GM23338 (cell line): Measurements from ENCODE around the gene TMEM117. TPM values are rescaled to one million over a fixed set of nuclear protein-coding genes. Genes with fewer than 3 reads are reported as not detected.

Source experiments
- ATAC-seq: fragments of 200-7000 bp; cut with Tn5 transposase; 3 replicates; pipeline ENCODE4 v1.9.1; 2020
- DNase-seq: peaks from one replicate; pipeline ENCODE4 v3.0.0-alpha.2; 2015; ENCODE audit warnings: low spot score
- H2AFZ ChIP-seq: fragments of 200-600 bp; sonication (generic); 2 replicates; pipeline ENCODE4 v1.8.0; 2016; ENCODE audit warnings: antibody characterized with exemption, mild to moderate bottlenecking, moderate library complexity
- H3F3A ChIP-seq: fragments of 200-600 bp; sonication (generic); replicated peaks from 2 replicates; pipeline ENCODE4 v1.8.0; 2017; ENCODE audit warnings: antibody characterized with exemption, mixed run types, low read depth
- H3K27ac ChIP-seq: fragments of 200-600 bp; sonication (generic); 2 replicates; pipeline ENCODE4 v1.6.1; 2016; ENCODE audit warnings: low read depth
- H3K27me3 ChIP-seq: fragments of 200-600 bp; sonication (generic); 2 replicates; pipeline ENCODE4 v1.8.0; 2016; ENCODE audit warnings: mild to moderate bottlenecking, mixed run types, moderate library complexity; ENCODE audit not compliant: insufficient read depth
- H3K36me3 ChIP-seq: fragments of 200-600 bp; sonication (generic); 2 replicates; pipeline ENCODE4 v1.8.0; 2016; ENCODE audit warnings: mild to moderate bottlenecking; ENCODE audit not compliant: insufficient read depth
- H3K4me1 ChIP-seq: fragments of 200-600 bp; sonication (generic); 2 replicates; pipeline ENCODE4 v1.8.0; 2016; ENCODE audit warnings: mild to moderate bottlenecking, moderate library complexity; ENCODE audit not compliant: insufficient read depth
- H3K4me2 ChIP-seq: fragments of 200-600 bp; sonication (generic); 2 replicates; pipeline ENCODE4 v1.7.1; 2017; ENCODE audit warnings: mixed run types
- H3K4me3 ChIP-seq: fragments of 200-600 bp; sonication (generic); 2 replicates; pipeline ENCODE4 v1.6.1; 2016; ENCODE audit warnings: mixed run types
- H3K79me2 ChIP-seq: fragments of 200-600 bp; sonication (generic); replicated peaks from 2 replicates; pipeline ENCODE4 v1.8.0; 2017; ENCODE audit warnings: mild to moderate bottlenecking; ENCODE audit not compliant: insufficient read depth
- H3K9me2 ChIP-seq: fragments of 200-600 bp; sonication (generic); 2 replicates; pipeline ENCODE4 v1.8.0; 2017; ENCODE audit not compliant: insufficient read depth
- H4K20me1 ChIP-seq: fragments of 200-600 bp; sonication (generic); replicated peaks from 2 replicates; pipeline ENCODE4 v1.8.0; 2017; ENCODE audit warnings: mild to moderate bottlenecking; ENCODE audit not compliant: insufficient read depth
- H3K27ac Mint-ChIP-seq: 2 replicates; pipeline ENCODE4 v1.8.0; 2020; ENCODE audit warnings: inconsistent platforms, mild to moderate bottlenecking, moderate library complexity, mixed read lengths
- H3K27me3 Mint-ChIP-seq: 3 replicates; pipeline ENCODE4 v1.8.0; 2022; ENCODE audit warnings: low read depth, mild to moderate bottlenecking, moderate library complexity, mixed read lengths, inconsistent platforms; ENCODE audit not compliant: insufficient read depth, poor library complexity
- H3K36me3 Mint-ChIP-seq: 3 replicates; pipeline ENCODE4 v1.8.0; 2021; ENCODE audit warnings: low read depth, mild to moderate bottlenecking, inconsistent platforms, moderate library complexity, mixed read lengths
- H3K4me1 Mint-ChIP-seq: 3 replicates; pipeline ENCODE4 v1.8.0; 2020; ENCODE audit warnings: mild to moderate bottlenecking, inconsistent platforms, mixed read lengths
- H3K4me3 Mint-ChIP-seq: 3 replicates; pipeline ENCODE4 v1.8.0; 2021; ENCODE audit warnings: moderate library complexity, mild to moderate bottlenecking, inconsistent platforms, mixed read lengths
- H3K9me3 Mint-ChIP-seq: 3 replicates; pipeline ENCODE4 v1.8.0; 2020; ENCODE audit warnings: moderate library complexity, mild to moderate bottlenecking, inconsistent platforms, mixed read lengths
- ETS1 ChIP-seq: IDR thresholded peaks from 2 replicates; pipeline ENCODE4 v1.6.1; 2016; ENCODE audit warnings: antibody characterized with exemption
- EZH2 ChIP-seq: fragments of 200-600 bp; sonication (generic); IDR thresholded peaks from one replicate; pipeline ENCODE4 v1.8.0; 2017; ENCODE audit warnings: antibody characterized with exemption, mild to moderate bottlenecking, low read depth; ENCODE audit not compliant: unreplicated experiment
- EZH2phosphoT487 ChIP-seq: fragments of 200-600 bp; sonication (generic); IDR thresholded peaks from one replicate; pipeline ENCODE4 v1.8.1; 2018; ENCODE audit warnings: antibody characterized with exemption; ENCODE audit not compliant: unreplicated experiment
- NANOG ChIP-seq: IDR thresholded peaks from 2 replicates; pipeline ENCODE4 v1.6.1; 2016; ENCODE audit warnings: antibody characterized with exemption, borderline replicate concordance
- POLR2AphosphoS5 ChIP-seq: IDR thresholded peaks from 2 replicates; pipeline ENCODE4 v1.6.1; 2016; ENCODE audit warnings: antibody characterized with exemption, low read depth
- REST ChIP-seq: IDR thresholded peaks from one replicate; pipeline ENCODE4 v1.6.1; 2018; ENCODE audit warnings: antibody characterized with exemption; ENCODE audit not compliant: unreplicated experiment
- ZNF114 ChIP-seq: fragments of 250-450 bp; sonication (Bioruptor Pico); IDR thresholded peaks from 2 replicates; pipeline ENCODE4 v1.5.0; 2020; ENCODE audit warnings: mild to moderate bottlenecking, moderate library complexity
- ZNF331 ChIP-seq: fragments of 250-450 bp; sonication (Bioruptor Pico); IDR thresholded peaks from 2 replicates; pipeline ENCODE4 v1.5.0; 2020; ENCODE audit warnings: low read depth, mild to moderate bottlenecking, moderate library complexity
- polyA plus RNA-seq: library from polyadenylated mRNA; unstranded; fragments of >200 nt; fragmentation: Nextera tagmentation; extraction: Ambion mirVana; gene quantifications from 2 replicates; pipeline ENCODE4 v1.2.1, GENCODE V29; 2016
- total RNA-seq: library from RNA; depleted of rRNA; stranded (reverse); fragments of >200 nt; shearing (Covaris generic); gene quantifications from 2 replicates; pipeline ENCODE4 v1.2.3, GENCODE V29; 2014
- TF ChIP-seq, protein P1 (sequence below), 2 experiments: fragments of 200-600 bp in 1 of 2; sonication (generic) in 1 of 2; conservative IDR thresholded peaks; 2 replicates each; pipeline versions ENCODE4 v1.5.1 to v1.6.1; 2016 to 2017; ENCODE audit warnings: antibody characterized with exemption in 2 of 2, low read depth in 2 of 2, mild to moderate bottlenecking in 2 of 2, moderate library complexity in 1 of 2

Gene TMEM117
- total and polyA plus RNA-seq, 2 experiments from 2014 or later = 0.94 to 1.6 TPM

DNA sequence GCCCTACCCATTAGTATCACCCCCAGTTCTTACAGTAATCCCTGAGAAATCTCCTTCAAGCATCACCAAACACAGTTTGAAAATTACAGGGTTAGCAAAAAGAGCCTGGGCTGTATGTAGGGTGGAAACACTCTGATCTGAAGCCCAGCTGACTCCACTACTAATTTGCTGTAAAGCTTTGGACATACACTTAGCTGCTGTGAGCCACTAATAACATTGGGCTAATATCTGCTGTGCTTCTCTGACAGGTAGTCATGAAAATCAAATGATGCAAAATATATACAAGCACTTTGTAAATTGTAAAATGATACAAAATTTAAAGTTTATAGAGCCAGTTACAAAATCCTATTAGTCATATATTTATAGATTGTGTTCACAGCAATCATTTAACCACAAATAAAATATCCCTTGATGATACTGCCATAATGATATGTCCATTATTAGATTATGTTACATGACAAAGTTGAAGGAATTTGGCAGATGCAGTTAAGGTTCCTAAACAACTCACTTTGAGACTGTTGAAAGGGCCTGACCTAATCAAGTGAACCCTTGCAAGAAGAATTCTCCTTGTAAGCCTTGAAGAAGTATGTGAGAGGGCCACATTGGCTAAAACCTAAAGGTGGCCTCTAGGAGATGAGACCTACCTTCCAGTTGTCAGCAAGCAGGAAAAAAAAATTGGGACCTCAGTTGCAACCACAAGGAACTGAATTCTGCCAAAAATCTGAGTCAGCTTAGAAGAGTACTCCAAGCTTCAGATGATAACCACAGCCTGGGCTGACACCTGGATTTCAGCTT lies 48.8 kb upstream of the TMEM117 start:
- H3K4me3 Mint-ChIP-seq = no peak overlapping the region
- no peak for ATAC-seq

More for the DNA sequence above, 48.8 kb upstream of the TMEM117 start:
- no peaks in the 10 kb centered on the region for H3K27me3 Mint-ChIP-seq
- H3K36me3 ChIP-seq = no peaks in the 10 kb centered on the region
- no peak overlapping the region for H3K27ac Mint-ChIP-seq
- no peak overlapping the region for H3K4me2 ChIP-seq
- DNase-seq = no peak
- H3K79me2 ChIP-seq = no peaks in the 10 kb centered on the region
- no peaks in the 10 kb centered on the region for H3K4me1 Mint-ChIP-seq
- H3K9me3 Mint-ChIP-seq = no peaks in the 10 kb centered on the region
- H3K4me3 ChIP-seq = no peak overlapping the region
- H3F3A ChIP-seq = no peaks in the 10 kb centered on the region
- H3K27me3 ChIP-seq = no peaks in the 10 kb centered on the region
- H3K4me1 ChIP-seq = no peaks in the 10 kb centered on the region
- no peaks in the 10 kb centered on the region for H4K20me1 ChIP-seq
- H3K36me3 Mint-ChIP-seq = no peaks in the 10 kb centered on the region
- H3K27ac ChIP-seq = no peak overlapping the region
- H2AFZ ChIP-seq = no peak overlapping the region
- no peaks in the 10 kb centered on the region for H3K9me2 ChIP-seq
- TF ChIP-seq POLR2AphosphoS5 (no peak), NANOG (no peak), ETS1 (no peak), EZH2phosphoT487 (no peak), ZNF114 (no peak), EZH2 (no peak), REST (no peak), ZNF331 (CRISPR knock-in tag) (no peak)
- TF ChIP-seq, protein P1, sequence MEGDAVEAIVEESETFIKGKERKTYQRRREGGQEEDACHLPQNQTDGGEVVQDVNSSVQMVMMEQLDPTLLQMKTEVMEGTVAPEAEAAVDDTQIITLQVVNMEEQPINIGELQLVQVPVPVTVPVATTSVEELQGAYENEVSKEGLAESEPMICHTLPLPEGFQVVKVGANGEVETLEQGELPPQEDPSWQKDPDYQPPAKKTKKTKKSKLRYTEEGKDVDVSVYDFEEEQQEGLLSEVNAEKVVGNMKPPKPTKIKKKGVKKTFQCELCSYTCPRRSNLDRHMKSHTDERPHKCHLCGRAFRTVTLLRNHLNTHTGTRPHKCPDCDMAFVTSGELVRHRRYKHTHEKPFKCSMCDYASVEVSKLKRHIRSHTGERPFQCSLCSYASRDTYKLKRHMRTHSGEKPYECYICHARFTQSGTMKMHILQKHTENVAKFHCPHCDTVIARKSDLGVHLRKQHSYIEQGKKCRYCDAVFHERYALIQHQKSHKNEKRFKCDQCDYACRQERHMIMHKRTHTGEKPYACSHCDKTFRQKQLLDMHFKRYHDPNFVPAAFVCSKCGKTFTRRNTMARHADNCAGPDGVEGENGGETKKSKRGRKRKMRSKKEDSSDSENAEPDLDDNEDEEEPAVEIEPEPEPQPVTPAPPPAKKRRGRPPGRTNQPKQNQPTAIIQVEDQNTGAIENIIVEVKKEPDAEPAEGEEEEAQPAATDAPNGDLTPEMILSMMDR (conservative IDR thresholded peaks at IDR 0.05; ENCODE audit: low read depth in 2 of 2) = no peak
